Breast epithelium (tissue), 4 donors: Measurements from ENCODE around the gene ATP8B4. TPM values are rescaled to one million over a fixed set of nuclear protein-coding genes. Genes with fewer than 3 reads are reported as not detected.

Experiments
- DNase-seq, 2 donors: peaks; one replicate each; pipeline ENCODE4 v3.0.0-alpha.2; 2019; ENCODE audit warnings: low spot score in 2 of 2
- H3K27ac ChIP-seq, 2 donors: fragments of 200-600 bp; sonication (generic) in 1 of 2; one replicate each; pipeline ENCODE4 v1.5.1; 2016 to 2019; ENCODE audit warnings: mild to moderate bottlenecking in 1 of 2
- H3K27me3 ChIP-seq, 2 donors: fragments of 200-600 bp; sonication (generic) in 1 of 2; one replicate each; pipeline versions ENCODE4 v1.5.1 to v1.6.0; 2017 to 2019; ENCODE audit warnings: control low read depth in 1 of 2, mild to moderate bottlenecking in 1 of 2
- H3K36me3 ChIP-seq: fragments of 200-600 bp; one replicate; pipeline ENCODE4 v1.5.1; 2019
- H3K4me1 ChIP-seq, 2 donors: fragments of 200-600 bp; sonication (generic); one replicate each; pipeline ENCODE4 v1.5.1; 2016 to 2019; ENCODE audit warnings: control low read depth in 1 of 2
- H3K4me3 ChIP-seq, 3 donors: fragments of 200-600 bp; sonication (generic); 1 replicate in 2 of 3; 2 replicates in 1 of 3; pipeline ENCODE4 v1.5.1; 2016 to 2019; ENCODE audit warnings: mild to moderate bottlenecking in 3 of 3, moderate library complexity in 2 of 3
- H3K9me3 ChIP-seq, 2 donors: fragments of 200-600 bp; sonication (generic) in 1 of 2; one replicate each; pipeline ENCODE4 v1.5.1; 2016 to 2019; ENCODE audit warnings: control low read depth in 1 of 2
- CTCF ChIP-seq, 3 donors: fragments of 450-650 bp; IDR thresholded peaks; one replicate each; pipeline ENCODE4 v1.5.1; 2016 to 2017; ENCODE audit warnings: antibody characterized with exemption in 3 of 3, mild to moderate bottlenecking in 3 of 3, moderate library complexity in 3 of 3
- POLR2A ChIP-seq: fragments of 450-650 bp; IDR thresholded peaks from one replicate; pipeline ENCODE4 v1.6.1; 2016; ENCODE audit warnings: antibody characterized with exemption, mild to moderate bottlenecking, moderate library complexity
- POLR2AphosphoS5 ChIP-seq, 3 donors: sonication (generic); formaldehyde crosslinking; IDR thresholded peaks; one replicate each; pipeline ENCODE4 v1.6.1; 2017; ENCODE audit warnings: antibody characterized with exemption in 3 of 3
- intact Hi-C: fragments of 100-400 bp; cut with DNase I; formaldehyde crosslinking; loops from one replicate; pipeline ENCODE4 v1.15.1; 2023; ENCODE audit warnings: low total_unique reads
- total RNA-seq, 3 donors: library from RNA; depleted of rRNA; stranded (reverse); fragments of >200 nt; gene quantifications; one replicate each; pipeline ENCODE4 v1.1.0, GENCODE V29; 2016

The ATP8B4 gene
- total RNA-seq, 3 donors from 2014 or later = 7.9 to 28.3 (median 9.5) TPM

GRCh38 chr15:49883121-49883520, 235.9 kb downstream of the ATP8B4 start:
- no peak for TF ChIP-seq POLR2A
- TF ChIP-seq CTCF (IDR thresholded peaks at IDR 0.05) = no peak
- Histone ChIP-seq H3K9me3 (no peaks in the 10 kb centered on the region), H3K27me3 (no peaks in the 10 kb centered on the region), H3K4me3 (no peak overlapping the region), H3K27ac (no peak overlapping the region), H3K4me1 (peaks cover 0 to 5% of the 10 kb centered on the region in 2 donors), H3K36me3 (no peaks in the 10 kb centered on the region)
- intact Hi-C loops = no loop called here
- no peak for DNase-seq

GRCh38 chr15:49881866-49882265, 237.2 kb downstream of the ATP8B4 start:
- no peak for DNase-seq
- no peak for TF ChIP-seq CTCF (IDR thresholded peaks at IDR 0.05)
- TF ChIP-seq POLR2AphosphoS5 (IDR thresholded peaks at IDR 0.05) = no peak
- no peak for TF ChIP-seq POLR2A
- no peak overlapping the region for H3K4me3 ChIP-seq
- H3K27ac ChIP-seq = no peak overlapping the region
- peaks cover 0 to 5% of the 10 kb centered on the region in 2 donors for H3K4me1 ChIP-seq
- no peaks in the 10 kb centered on the region for H3K9me3 ChIP-seq
- H3K36me3 ChIP-seq = no peaks in the 10 kb centered on the region
- H3K27me3 ChIP-seq = no peaks in the 10 kb centered on the region
- intact Hi-C loops = no loop called here

GRCh38 chr15:49881433-49881832, 237.6 kb downstream of the ATP8B4 start:
- intact Hi-C loops = no loop called here
- no peak for DNase-seq

GRCh38 chr15:49877873-49878521, 241.0 kb downstream of the ATP8B4 start:
- H3K36me3 ChIP-seq = no peaks in the 10 kb centered on the region
- H3K27me3 ChIP-seq = no peaks in the 10 kb centered on the region
- H3K27ac ChIP-seq = peak overlapping the region; percentile 76 to 93
- intact Hi-C loops = no loop called here
- DNase-seq = no peak
- TF ChIP-seq CTCF (IDR thresholded peaks at IDR 0.05) = no peak
- TF ChIP-seq POLR2AphosphoS5 (IDR thresholded peaks at IDR 0.05) = peak; percentile 10 to 68 (median 48)
- peaks cover 0 to 5% of the 10 kb centered on the region in 2 donors for H3K4me1 ChIP-seq
- no peaks in the 10 kb centered on the region for H3K9me3 ChIP-seq
- no peak overlapping the region for H3K4me3 ChIP-seq

More at GRCh38 chr15:49881433-49881832, 237.6 kb downstream of the ATP8B4 start:
- H3K4me3 ChIP-seq = no peak overlapping the region
- H3K27ac ChIP-seq = no peak overlapping the region
- no peak for TF ChIP-seq POLR2A
- no peak for TF ChIP-seq CTCF (IDR thresholded peaks at IDR 0.05)
- no peak for TF ChIP-seq POLR2AphosphoS5 (IDR thresholded peaks at IDR 0.05)
- H3K4me1 ChIP-seq = peaks cover 0 to 5% of the 10 kb centered on the region in 2 donors
- no peaks in the 10 kb centered on the region for H3K27me3 ChIP-seq
- no peaks in the 10 kb centered on the region for H3K36me3 ChIP-seq
- no peaks in the 10 kb centered on the region for H3K9me3 ChIP-seq

DNA sequence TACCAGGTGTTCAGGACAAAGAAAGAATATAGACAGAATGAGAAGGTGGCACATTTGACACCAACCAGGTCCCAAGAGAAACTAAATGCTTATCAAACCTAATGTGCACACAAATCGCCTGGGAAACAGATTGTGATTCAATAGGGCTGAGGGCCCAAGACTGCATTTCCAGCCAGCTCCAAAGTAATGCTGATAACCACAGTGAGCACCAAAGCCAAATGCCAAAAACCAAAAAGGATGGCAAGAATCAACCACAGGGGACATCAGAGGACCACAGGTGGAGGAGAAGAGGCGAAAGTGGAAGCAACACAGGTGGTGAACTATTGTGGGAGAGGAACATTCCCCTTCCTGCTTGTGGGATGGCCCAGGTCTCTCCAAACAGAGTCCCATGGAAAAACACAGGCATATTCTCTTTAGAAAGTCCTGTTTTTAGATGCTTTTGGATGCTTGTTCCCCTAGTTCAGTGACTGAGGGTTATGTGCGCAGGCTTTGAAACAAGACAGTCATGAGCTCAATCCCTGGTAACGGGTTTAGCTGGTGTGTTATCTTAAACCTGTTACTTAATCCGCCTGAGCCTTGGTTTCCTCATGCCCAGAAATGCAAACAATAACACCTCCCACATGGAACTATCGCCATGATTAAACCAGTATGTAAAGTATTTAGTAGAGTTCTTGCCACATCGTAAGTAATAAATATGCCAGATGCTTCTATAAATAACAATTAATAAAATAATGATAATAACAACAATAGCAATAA, 241.7 kb downstream of the ATP8B4 start:
- Histone ChIP-seq H3K4me1 (peaks cover 0 to 5% of the 10 kb centered on the region in 2 donors), H3K4me3 (no peak overlapping the region), H3K9me3 (no peaks in the 10 kb centered on the region), H3K27ac (peak overlapping the region; percentile 76 to 93), H3K27me3 (no peaks in the 10 kb centered on the region), H3K36me3 (no peaks in the 10 kb centered on the region)
- intact Hi-C loops = no loop called here
- DNase-seq = no peak
- TF ChIP-seq POLR2AphosphoS5 (IDR thresholded peaks at IDR 0.05) (no peak), CTCF (IDR thresholded peaks at IDR 0.05) (no peak), POLR2A (no peak)
